Ramos (cell line): ENCODE results near the gene ABCA7.

Experiments
- in situ Hi-C: fragments of 300-500 bp; cut with MboI; formaldehyde crosslinking; loops from one replicate; pipeline ENCODE4 v1.14.3; 2022; ENCODE audit warnings: low sequenced_read_pairs; ENCODE audit not compliant: unreplicated experiment

Gene ABCA7

GRCh38 chr19:1098177-1099051 lies 58.5 kb downstream of the ABCA7 start:
- in situ Hi-C loops = no loop called here

GRCh38 chr19:1101337-1101698 lies 61.4 kb downstream of the ABCA7 start:
- in situ Hi-C loops = no loop called here

GRCh38 chr19:1102407-1103131 lies 62.7 kb downstream of the ABCA7 start:
- in situ Hi-C loops = no loop called here

DNA sequence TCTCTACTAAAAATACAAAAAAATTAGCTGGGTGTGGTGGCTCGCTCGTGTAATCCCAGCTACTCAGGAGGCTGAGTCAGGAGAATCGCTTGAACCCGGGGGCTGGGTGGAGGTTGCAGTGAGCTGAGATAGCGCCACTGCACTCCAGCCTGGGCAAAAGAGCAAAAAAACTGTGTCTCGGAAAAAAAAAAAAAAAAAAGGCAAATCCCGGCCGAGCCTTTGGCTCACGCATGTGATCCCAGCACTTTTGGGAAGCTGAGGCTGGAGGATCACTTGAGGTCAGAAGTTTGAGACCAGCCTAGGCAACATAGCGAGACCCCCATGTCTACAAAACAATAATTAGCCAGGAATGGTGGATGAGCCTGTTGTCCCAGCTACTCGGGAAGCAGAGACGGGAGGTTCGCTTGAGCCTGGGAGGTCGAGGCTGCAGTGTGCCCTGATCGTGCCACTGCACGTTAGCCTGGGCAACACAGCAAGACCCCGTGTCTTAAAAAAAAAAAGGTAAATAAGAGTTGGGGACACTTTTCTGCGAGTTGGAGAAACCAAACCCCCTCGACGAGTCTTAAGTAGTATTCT lies 63.3 kb downstream of the ABCA7 start:
- in situ Hi-C loops = no loop called here

- in situ Hi-C loops = no loop called here
Measured at GRCh38 chr19:1103708-1104310, 63.9 kb downstream of the ABCA7 start, which contains the start of gene GPX4. Gene GPX4, plus strand, starts transcription at chr19:1103994. Its CDS starts 50 bp downstream, at chr19:1104044.

- in situ Hi-C loops = no loop called here
Measured at GRCh38 chr19:1104311-1105007, 64.6 kb downstream of the ABCA7 start.

GRCh38 chr19:1105008-1105872 lies 65.3 kb downstream of the ABCA7 start:
- in situ Hi-C loops = no loop called here

GRCh38 chr19:1105873-1106840 lies 66.2 kb downstream of the ABCA7 start:
- in situ Hi-C loops = no loop called here

DNA sequence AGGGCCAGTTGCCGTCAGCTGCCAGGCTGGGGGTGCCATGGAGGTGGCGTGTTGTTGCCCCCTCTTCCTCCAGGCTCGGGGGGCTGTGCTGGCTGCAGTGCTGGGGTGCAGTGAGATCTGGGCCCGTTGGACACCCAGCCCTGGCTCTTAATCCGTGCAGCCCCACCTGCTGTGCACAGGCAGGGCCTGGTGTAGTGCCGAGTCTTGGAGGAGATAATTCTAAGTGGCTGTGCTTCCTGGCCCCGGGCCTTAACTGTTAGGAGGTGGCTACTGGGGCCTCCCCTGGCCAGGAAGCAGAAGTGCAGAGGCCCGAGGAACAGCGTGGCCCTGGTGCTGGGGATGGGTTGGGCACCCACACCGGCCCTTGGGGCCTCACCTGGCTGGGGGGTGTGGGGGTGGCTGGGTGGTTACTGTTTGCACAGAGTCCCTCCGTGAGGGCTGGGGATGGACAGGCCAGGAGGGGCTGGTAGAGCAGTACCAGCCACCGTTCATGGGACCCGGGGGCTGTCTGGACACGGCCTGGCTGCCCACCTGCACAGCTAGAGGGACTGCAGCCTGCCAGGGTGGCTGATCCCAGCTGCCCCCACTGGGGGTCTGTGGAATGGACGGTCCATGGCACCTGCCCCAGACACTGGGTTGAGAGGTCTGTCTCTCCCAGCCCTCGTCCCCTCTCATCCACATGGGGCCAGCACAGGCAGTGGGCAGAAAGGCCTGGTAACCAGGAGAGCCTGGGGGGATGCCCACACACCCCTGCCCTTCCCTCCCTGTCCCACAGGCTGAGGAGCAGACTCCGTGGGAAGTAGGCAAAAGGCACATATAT lies 67.1 kb downstream of the ABCA7 start:
- in situ Hi-C loops = no loop called here

GRCh38 chr19:1107661-1108261 lies 67.9 kb downstream of the ABCA7 start:
- in situ Hi-C loops = no loop called here

DNA sequence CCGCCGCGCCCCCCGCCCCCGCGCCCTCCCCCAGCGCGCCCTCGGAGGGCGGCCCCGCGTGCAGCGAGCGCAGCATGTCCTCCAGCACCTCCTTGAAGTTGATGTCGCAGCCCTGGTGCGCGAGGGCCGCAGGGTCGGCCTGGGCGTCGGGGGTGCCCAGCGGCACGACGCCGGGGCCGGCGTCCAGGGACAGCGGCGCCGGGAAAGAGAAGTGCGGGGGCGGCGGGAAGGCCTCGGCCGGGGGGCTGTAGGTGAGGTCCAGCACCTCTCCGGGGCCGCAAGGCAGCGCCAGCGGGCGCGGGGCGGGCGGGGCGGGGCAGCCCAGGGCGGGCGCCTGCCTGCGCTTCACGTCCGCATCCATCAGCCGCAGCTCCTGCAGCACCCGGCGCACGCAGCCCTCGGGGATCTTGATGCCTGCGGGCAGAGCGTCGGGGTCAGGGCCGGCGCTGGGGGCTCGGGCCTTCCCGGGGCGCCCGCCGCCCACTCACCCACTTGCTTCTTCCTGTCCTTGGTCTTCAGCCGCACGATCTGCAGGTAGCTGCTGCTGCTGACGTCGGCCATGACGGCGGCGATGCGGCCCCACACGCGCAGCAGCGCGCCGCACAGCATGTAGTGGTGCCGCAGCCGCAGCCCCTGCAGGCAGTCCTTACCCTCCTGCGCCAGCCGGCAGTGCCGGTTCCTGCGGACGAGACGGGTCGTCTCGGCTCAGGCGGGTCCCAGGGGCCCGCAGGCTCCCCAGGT lies 68.6 kb downstream of the ABCA7 start:
- in situ Hi-C loops = no loop called here

- in situ Hi-C loops = no loop called here
Measured at GRCh38 chr19:1109032-1109551, 69.2 kb downstream of the ABCA7 start.

GRCh38 chr19:1109697-1110671 lies 70.1 kb downstream of the ABCA7 start:
- in situ Hi-C loops = no loop called here

DNA sequence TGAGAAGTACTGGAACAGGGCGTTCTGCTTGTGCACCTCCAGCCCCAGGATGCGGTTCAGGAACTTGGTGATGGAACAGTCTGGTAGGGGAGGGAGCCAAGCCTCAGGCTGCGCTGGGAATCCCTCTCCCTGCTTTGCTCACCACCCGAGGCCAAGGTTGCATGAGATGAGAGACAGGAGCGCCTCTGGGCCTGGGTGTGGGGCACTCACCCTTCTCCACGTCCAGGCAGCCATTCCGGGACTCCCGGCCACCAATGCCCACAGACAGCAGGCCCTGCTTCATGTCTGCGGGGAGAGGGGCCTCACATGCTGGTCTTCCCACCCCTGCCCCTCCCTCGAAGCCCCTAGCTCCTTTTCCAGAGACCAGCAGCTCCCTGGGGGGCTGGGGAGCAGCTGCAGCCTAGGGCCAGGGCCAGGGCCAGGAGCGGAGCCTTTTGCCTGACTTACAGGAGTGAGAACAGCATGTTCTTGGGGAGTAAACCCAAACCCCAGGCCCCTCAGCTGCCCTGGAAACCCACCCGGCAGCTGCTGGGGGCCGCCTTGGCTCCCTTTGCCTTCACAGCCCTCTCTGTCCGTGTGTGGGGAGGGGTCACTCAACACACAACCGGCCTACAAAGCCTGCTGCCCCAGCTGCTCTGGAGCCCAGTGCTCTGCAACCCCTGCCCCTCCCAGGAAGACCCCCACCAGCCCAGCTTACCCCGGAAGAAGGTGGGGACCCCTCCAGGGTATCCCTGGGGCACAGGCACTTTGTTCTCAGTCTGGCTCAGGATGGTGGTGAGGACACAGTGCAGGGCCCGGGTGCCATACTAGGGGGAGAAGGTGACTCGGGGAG lies 71.1 kb downstream of the ABCA7 start:
- in situ Hi-C loops = no loop called here
